ENCODE data around the gene SPOCK2.

DNA sequence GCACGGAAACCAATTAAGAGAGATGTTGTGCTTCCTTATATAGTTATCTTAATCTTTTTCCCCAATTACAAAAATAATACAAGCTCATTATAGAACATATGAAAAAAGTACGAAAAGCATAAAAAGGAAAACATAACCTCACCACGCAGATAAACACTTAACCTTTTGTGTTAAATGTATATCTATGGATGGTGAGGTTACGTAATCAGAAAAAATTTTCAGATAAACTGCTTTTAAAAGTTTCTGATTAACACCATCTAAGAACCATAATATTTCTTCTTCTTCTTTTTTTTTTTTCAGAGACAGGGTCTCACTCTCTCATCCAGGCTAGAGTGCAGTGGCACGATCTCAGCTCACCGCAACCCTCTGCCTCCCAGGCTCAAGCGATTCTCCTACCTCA lies 49.2 kb upstream of the SPOCK2 start:
- no peak for TF ChIP-seq POLR2A (IDR thresholded peaks at IDR 0.05)
- TF ChIP-seq, protein P1, sequence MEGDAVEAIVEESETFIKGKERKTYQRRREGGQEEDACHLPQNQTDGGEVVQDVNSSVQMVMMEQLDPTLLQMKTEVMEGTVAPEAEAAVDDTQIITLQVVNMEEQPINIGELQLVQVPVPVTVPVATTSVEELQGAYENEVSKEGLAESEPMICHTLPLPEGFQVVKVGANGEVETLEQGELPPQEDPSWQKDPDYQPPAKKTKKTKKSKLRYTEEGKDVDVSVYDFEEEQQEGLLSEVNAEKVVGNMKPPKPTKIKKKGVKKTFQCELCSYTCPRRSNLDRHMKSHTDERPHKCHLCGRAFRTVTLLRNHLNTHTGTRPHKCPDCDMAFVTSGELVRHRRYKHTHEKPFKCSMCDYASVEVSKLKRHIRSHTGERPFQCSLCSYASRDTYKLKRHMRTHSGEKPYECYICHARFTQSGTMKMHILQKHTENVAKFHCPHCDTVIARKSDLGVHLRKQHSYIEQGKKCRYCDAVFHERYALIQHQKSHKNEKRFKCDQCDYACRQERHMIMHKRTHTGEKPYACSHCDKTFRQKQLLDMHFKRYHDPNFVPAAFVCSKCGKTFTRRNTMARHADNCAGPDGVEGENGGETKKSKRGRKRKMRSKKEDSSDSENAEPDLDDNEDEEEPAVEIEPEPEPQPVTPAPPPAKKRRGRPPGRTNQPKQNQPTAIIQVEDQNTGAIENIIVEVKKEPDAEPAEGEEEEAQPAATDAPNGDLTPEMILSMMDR (IDR thresholded peaks at IDR 0.05), result no peak
- no peak for TF ChIP-seq POLR2AphosphoS5 (IDR thresholded peaks at IDR 0.05)

All from prostate gland (tissue), 2 donors.